ENCODE measurements around the gene ELL2. TPM values are rescaled to one million over a fixed set of nuclear protein-coding genes. Genes with fewer than 3 reads are reported as not detected.

Gene ELL2
- total and polyA plus RNA-seq, 9 of the 15 experiments (the other 6 are each of a cell fraction or from before 2014, with no cell fraction given): 4.3 to 18.3 (median 14.5) TPM

DNA sequence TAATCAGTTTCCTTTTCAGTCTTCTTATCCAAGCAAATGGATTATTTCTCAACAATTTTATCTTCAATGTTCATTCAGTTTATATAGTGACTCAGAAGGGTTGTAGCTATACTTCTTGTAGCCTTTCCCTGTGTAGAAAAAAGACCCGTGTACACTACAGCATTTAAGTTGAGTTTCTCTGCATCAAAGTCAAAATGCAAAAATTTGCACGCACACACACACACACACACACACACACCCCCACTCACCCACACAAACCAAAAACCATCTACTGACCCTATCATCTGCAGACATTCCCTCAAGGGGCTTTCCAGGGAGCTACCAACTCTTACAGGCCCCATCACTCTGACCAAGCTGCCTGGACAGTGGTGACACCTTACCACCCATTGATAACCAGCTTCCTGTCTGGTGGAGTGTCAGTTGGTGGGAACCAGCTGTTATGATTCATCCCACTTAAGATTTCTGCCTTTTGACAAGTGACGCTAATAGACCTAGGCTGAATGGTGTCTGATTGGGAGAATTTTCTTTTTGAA is 12.2 kb upstream of the ELL2 start (continued):
- no peak for TF ChIP-seq ZNF407 (IDR thresholded peaks at IDR 0.05; ENCODE audit: low read depth)
- 0 out of 2 replicates have a peak, but pooled peaks have one; percentile 15 for TF ChIP-seq GABPB1 (CRISPR knock-in tag; IDR thresholded peaks at IDR 0.05)
- peak; percentile 56; the same call in 1 of the 2 replicates for TF ChIP-seq LEF1 (IDR thresholded peaks at IDR 0.05)
- no peak for TF ChIP-seq E2F3 (CRISPR knock-in tag; IDR thresholded peaks at IDR 0.05)

All from K562 (cell line).